HepG2 (cell line): Measurements from ENCODE around the gene VAMP5. TPM values are rescaled to one million over a fixed set of nuclear protein-coding genes. Genes with fewer than 3 reads are reported as not detected.

Experiments
- EP300 ChIP-seq, 3 experiments: sonication (generic) in 1 of 3; formaldehyde crosslinking in 1 of 3; IDR thresholded peaks; 2 replicates each; pipeline versions ENCODE4 v1.5.1 to v1.6.1; 2011 to 2020; ENCODE audit warnings: low read depth in 2 of 3, low read length in 2 of 3, borderline replicate concordance in 1 of 3, improper control_type of control experiment in 1 of 3, mild to moderate bottlenecking in 1 of 3, missing genetic modification reagents in 1 of 3, moderate library complexity in 1 of 3
- HOXA3 ChIP-seq: sonication (generic); formaldehyde crosslinking; IDR thresholded peaks from 2 replicates; pipeline ENCODE4 v1.5.0; 2020; ENCODE audit warnings: missing genetic modification reagents
- KLF9 ChIP-seq: IDR thresholded peaks from 2 replicates; pipeline ENCODE4 v1.6.1; 2016; ENCODE audit warnings: low read depth
- MBD4 ChIP-seq: IDR thresholded peaks from 2 replicates; pipeline ENCODE4 v1.6.1; 2012; ENCODE audit warnings: low read length, inconsistent platforms, borderline replicate concordance
- MEIS1 ChIP-seq: sonication (generic); formaldehyde crosslinking; IDR thresholded peaks from 2 replicates; pipeline ENCODE4 v1.9.0; 2021; ENCODE audit warnings: mild to moderate bottlenecking, missing genetic modification reagents, moderate library complexity, borderline replicate concordance
- POLR2G ChIP-seq: fragments of 200-400 bp; formaldehyde crosslinking; IDR thresholded peaks from 2 replicates; pipeline ENCODE4 v1.6.1; 2018; ENCODE audit warnings: mild to moderate bottlenecking, low read depth, low read length, moderate library complexity
- SNAI1 ChIP-seq: sonication (generic); formaldehyde crosslinking; IDR thresholded peaks from 2 replicates; pipeline ENCODE4 v1.5.0; 2020; ENCODE audit warnings: mild to moderate bottlenecking, missing genetic modification reagents, borderline replicate concordance
- ZEB1 ChIP-seq: IDR thresholded peaks from 2 replicates; pipeline ENCODE4 v1.6.1; 2012; ENCODE audit warnings: mild to moderate bottlenecking, low read depth, inconsistent platforms; ENCODE audit not compliant: insufficient replicate concordance
- ZNF121 ChIP-seq: sonication (generic); formaldehyde crosslinking; IDR thresholded peaks from 2 replicates; pipeline ENCODE4 v1.5.0; 2020; ENCODE audit warnings: mild to moderate bottlenecking, missing genetic modification reagents
- ZNF431 ChIP-seq: sonication (generic); formaldehyde crosslinking; IDR thresholded peaks from 2 replicates; pipeline ENCODE4 v1.9.0; 2022; ENCODE audit warnings: missing genetic modification reagents, low read depth, mild to moderate bottlenecking, borderline replicate concordance
- ZNF556 ChIP-seq: sonication (generic); formaldehyde crosslinking; IDR thresholded peaks from 2 replicates; pipeline ENCODE4 v1.4.0; 2020; ENCODE audit warnings: mild to moderate bottlenecking, missing genetic modification reagents, borderline replicate concordance
- ZSCAN29 ChIP-seq: sonication (generic); formaldehyde crosslinking; conservative IDR thresholded peaks from 2 replicates; pipeline ENCODE4 v1.4.0; 2020; ENCODE audit warnings: mild to moderate bottlenecking, missing genetic modification reagents
- polyA plus RNA-seq, 8 experiments: library from polyadenylated mRNA; depleted of rRNA in 3 of 8; stranded (reverse) in 7 of 8; unstranded in 1 of 8; fragments of >200 nt; fragmentation: Illumina TruSeq in 4 of 8; extraction: Trizol in 4 of 8; gene quantifications; 2 replicates each; pipeline versions ENCODE4 v1.2.1 to v1.2.3, GENCODE V29; 2011 to 2016; ENCODE audit warnings: low read depth in 4 of 8, missing spikeins in 1 of 8, mixed read lengths in 1 of 8; ENCODE audit not compliant: insufficient read depth in 1 of 8
- total RNA-seq, 5 experiments: library from RNA; depleted of rRNA; stranded (reverse); fragments of >200 nt; fragmentation: Illumina TruSeq; extraction: Trizol; gene quantifications; 2 replicates each; pipeline ENCODE4 v1.2.3, GENCODE V29; 2016; ENCODE audit warnings: low read depth in 1 of 5
- TF ChIP-seq, protein P1 (sequence below): sonication (generic); formaldehyde crosslinking; IDR thresholded peaks from 2 replicates; pipeline ENCODE4 v1.4.0; 2020; ENCODE audit warnings: missing genetic modification reagents, mild to moderate bottlenecking, borderline replicate concordance
- TF ChIP-seq, protein P2 (sequence below): sonication (generic); formaldehyde crosslinking; IDR thresholded peaks from 2 replicates; pipeline ENCODE4 v1.4.0; 2020; ENCODE audit warnings: missing genetic modification reagents
- TF ChIP-seq, protein P3 (sequence below): sonication (generic); formaldehyde crosslinking; conservative IDR thresholded peaks from 2 replicates; pipeline ENCODE4 v1.8.1; 2023; ENCODE audit warnings: missing genetic modification reagents
- TF ChIP-seq, protein P4 (sequence below): sonication (generic); formaldehyde crosslinking; conservative IDR thresholded peaks from 2 replicates; pipeline ENCODE4 v1.5.0; 2020; ENCODE audit warnings: missing genetic modification reagents
- TF ChIP-seq, protein P5 (sequence below): IDR thresholded peaks from 2 replicates; pipeline ENCODE4 v1.6.1; 2018; ENCODE audit warnings: missing genetic modification reagents, mild to moderate bottlenecking, missing compliant biosample characterization
- TF ChIP-seq, protein P6 (sequence below): sonication (generic); formaldehyde crosslinking; IDR thresholded peaks from 2 replicates; pipeline ENCODE4 v1.9.0; 2022; ENCODE audit warnings: low read depth, missing genetic modification reagents

The VAMP5 gene
- total and polyA plus RNA-seq, 2 of the 13 experiments (the other 11 are each of a cell fraction or from before 2014, with no cell fraction given) = 7.2 to 56.7 TPM

DNA sequence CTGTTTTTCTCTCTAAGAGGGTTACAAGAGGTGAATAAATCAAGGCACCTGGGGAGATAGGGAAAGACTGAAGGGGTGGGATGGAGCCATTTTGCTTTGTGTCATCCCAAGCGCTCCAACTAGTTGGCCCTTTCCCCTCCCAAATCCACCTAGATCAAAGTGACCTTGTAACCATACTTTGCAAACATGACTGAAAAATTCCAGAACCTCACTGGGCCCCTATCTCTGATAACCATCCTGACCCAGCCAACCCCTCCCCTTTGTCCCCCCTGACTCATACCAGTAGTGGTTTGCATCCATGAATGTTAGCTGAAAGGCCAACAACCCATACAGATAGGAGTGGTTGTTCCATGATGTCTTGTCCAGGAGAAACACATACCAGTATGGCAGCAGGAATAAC lies 26.1 kb upstream of the VAMP5 start (continued):
- TF ChIP-seq, protein P1, sequence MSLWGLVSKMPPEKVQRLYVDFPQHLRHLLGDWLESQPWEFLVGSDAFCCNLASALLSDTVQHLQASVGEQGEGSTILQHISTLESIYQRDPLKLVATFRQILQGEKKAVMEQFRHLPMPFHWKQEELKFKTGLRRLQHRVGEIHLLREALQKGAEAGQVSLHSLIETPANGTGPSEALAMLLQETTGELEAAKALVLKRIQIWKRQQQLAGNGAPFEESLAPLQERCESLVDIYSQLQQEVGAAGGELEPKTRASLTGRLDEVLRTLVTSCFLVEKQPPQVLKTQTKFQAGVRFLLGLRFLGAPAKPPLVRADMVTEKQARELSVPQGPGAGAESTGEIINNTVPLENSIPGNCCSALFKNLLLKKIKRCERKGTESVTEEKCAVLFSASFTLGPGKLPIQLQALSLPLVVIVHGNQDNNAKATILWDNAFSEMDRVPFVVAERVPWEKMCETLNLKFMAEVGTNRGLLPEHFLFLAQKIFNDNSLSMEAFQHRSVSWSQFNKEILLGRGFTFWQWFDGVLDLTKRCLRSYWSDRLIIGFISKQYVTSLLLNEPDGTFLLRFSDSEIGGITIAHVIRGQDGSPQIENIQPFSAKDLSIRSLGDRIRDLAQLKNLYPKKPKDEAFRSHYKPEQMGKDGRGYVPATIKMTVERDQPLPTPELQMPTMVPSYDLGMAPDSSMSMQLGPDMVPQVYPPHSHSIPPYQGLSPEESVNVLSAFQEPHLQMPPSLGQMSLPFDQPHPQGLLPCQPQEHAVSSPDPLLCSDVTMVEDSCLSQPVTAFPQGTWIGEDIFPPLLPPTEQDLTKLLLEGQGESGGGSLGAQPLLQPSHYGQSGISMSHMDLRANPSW (CRISPR knock-in tag) = no peak
- TF ChIP-seq ZNF431 (CRISPR knock-in tag) (no peak), MEIS1 (no peak), ZEB1 (no peak), ZSCAN29 (no peak), ZNF556 (CRISPR knock-in tag) (no peak), ZNF121 (CRISPR knock-in tag) (peak; percentile 50; the same call in 1 of the 2 replicates), KLF9 (CRISPR knock-in tag) (no peak), POLR2G (no peak), EP300 (IDR thresholded peaks at IDR 0.05; ENCODE audit: low read depth in 2 of 2, low read length in 2 of 2) (peak in 1 of 2 experiments; percentile 79; a peak in 2 of 4 replicates), EP300 (CRISPR knock-in tag; IDR thresholded peaks at IDR 0.05; ENCODE audit: borderline replicate concordance) (peak; percentile 41; the same call in 1 of the 2 replicates), MBD4 (no peak), HOXA3 (CRISPR knock-in tag) (no peak), SNAI1 (CRISPR knock-in tag) (no peak)
- TF ChIP-seq, protein P2, sequence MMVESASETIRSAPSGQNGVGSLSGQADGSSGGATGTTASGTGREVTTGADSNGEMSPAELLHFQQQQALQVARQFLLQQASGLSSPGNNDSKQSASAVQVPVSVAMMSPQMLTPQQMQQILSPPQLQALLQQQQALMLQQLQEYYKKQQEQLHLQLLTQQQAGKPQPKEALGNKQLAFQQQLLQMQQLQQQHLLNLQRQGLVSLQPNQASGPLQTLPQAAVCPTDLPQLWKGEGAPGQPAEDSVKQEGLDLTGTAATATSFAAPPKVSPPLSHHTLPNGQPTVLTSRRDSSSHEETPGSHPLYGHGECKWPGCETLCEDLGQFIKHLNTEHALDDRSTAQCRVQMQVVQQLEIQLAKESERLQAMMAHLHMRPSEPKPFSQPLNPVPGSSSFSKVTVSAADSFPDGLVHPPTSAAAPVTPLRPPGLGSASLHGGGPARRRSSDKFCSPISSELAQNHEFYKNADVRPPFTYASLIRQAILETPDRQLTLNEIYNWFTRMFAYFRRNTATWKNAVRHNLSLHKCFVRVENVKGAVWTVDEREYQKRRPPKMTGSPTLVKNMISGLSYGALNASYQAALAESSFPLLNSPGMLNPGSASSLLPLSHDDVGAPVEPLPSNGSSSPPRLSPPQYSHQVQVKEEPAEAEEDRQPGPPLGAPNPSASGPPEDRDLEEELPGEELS (CRISPR knock-in tag) = peak; percentile 80
- TF ChIP-seq, protein P3, sequence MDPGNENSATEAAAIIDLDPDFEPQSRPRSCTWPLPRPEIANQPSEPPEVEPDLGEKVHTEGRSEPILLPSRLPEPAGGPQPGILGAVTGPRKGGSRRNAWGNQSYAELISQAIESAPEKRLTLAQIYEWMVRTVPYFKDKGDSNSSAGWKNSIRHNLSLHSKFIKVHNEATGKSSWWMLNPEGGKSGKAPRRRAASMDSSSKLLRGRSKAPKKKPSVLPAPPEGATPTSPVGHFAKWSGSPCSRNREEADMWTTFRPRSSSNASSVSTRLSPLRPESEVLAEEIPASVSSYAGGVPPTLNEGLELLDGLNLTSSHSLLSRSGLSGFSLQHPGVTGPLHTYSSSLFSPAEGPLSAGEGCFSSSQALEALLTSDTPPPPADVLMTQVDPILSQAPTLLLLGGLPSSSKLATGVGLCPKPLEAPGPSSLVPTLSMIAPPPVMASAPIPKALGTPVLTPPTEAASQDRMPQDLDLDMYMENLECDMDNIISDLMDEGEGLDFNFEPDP (CRISPR knock-in tag) = no peak
- TF ChIP-seq, protein P4, sequence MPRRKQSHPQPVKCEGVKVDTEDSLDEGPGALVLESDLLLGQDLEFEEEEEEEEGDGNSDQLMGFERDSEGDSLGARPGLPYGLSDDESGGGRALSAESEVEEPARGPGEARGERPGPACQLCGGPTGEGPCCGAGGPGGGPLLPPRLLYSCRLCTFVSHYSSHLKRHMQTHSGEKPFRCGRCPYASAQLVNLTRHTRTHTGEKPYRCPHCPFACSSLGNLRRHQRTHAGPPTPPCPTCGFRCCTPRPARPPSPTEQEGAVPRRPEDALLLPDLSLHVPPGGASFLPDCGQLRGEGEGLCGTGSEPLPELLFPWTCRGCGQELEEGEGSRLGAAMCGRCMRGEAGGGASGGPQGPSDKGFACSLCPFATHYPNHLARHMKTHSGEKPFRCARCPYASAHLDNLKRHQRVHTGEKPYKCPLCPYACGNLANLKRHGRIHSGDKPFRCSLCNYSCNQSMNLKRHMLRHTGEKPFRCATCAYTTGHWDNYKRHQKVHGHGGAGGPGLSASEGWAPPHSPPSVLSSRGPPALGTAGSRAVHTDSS (CRISPR knock-in tag) = no peak
- TF ChIP-seq, protein P5, sequence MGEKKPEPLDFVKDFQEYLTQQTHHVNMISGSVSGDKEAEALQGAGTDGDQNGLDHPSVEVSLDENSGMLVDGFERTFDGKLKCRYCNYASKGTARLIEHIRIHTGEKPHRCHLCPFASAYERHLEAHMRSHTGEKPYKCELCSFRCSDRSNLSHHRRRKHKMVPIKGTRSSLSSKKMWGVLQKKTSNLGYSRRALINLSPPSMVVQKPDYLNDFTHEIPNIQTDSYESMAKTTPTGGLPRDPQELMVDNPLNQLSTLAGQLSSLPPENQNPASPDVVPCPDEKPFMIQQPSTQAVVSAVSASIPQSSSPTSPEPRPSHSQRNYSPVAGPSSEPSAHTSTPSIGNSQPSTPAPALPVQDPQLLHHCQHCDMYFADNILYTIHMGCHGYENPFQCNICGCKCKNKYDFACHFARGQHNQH (CRISPR knock-in tag) = no peak
- TF ChIP-seq, protein P6, sequence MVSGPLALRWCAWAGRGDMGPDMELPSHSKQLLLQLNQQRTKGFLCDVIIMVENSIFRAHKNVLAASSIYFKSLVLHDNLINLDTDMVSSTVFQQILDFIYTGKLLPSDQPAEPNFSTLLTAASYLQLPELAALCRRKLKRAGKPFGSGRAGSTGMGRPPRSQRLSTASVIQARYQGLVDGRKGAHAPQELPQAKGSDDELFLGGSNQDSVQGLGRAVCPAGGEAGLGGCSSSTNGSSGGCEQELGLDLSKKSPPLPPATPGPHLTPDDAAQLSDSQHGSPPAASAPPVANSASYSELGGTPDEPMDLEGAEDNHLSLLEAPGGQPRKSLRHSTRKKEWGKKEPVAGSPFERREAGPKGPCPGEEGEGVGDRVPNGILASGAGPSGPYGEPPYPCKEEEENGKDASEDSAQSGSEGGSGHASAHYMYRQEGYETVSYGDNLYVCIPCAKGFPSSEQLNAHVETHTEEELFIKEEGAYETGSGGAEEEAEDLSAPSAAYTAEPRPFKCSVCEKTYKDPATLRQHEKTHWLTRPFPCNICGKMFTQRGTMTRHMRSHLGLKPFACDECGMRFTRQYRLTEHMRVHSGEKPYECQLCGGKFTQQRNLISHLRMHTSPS = no peak
